B cell (primary cell): ENCODE data around the gene DNAJB12.

Experiments used
- EZH2 ChIP-seq: IDR thresholded peaks from 2 replicates; pipeline ENCODE4 v1.6.1; 2012; ENCODE audit warnings: borderline replicate concordance, low read depth, mild to moderate bottlenecking, moderate library complexity, low read length; ENCODE audit not compliant: insufficient read depth, poor library complexity, severe bottlenecking
- TF ChIP-seq, protein P1 (sequence below): fragments of 200-600 bp; IDR thresholded peaks from one replicate; pipeline ENCODE4 v1.8.0; 2022; ENCODE audit warnings: antibody characterized with exemption, mild to moderate bottlenecking

DNA sequence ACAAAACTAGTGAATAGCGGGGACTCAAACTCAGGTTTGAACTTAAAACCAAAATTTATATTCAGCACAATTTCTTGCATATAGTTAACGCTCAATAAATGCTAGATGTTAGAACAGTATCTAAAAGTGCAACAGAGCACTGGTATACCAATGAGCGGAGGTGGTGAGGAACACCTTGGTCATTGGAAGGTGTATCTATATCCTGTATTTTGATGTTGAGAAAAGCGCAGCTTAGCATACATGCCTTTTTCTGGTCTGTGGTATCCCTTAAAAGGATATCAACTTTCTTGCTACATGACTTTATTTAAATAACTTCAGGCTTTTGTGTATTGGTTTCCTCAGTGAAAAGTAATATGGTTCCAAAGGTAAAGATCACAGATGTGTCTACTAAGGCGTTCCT is 33.3 kb upstream of the DNAJB12 start:
- TF ChIP-seq, protein P1, sequence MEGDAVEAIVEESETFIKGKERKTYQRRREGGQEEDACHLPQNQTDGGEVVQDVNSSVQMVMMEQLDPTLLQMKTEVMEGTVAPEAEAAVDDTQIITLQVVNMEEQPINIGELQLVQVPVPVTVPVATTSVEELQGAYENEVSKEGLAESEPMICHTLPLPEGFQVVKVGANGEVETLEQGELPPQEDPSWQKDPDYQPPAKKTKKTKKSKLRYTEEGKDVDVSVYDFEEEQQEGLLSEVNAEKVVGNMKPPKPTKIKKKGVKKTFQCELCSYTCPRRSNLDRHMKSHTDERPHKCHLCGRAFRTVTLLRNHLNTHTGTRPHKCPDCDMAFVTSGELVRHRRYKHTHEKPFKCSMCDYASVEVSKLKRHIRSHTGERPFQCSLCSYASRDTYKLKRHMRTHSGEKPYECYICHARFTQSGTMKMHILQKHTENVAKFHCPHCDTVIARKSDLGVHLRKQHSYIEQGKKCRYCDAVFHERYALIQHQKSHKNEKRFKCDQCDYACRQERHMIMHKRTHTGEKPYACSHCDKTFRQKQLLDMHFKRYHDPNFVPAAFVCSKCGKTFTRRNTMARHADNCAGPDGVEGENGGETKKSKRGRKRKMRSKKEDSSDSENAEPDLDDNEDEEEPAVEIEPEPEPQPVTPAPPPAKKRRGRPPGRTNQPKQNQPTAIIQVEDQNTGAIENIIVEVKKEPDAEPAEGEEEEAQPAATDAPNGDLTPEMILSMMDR, result no peak
- no peak for TF ChIP-seq EZH2
